Stimulated activated CD4-positive, alpha-beta T cell treated with anti-CD3 and anti-CD28 coated beads, Interleukin-1b, Interleukin-23, amount 100 ng/mL, for 4 hours (primary cell): ENCODE results near the gene FRG2C.
"Not testable (repeated sequence)": the region's sequence is repeated elsewhere in the genome, so short reads cannot be mapped to it uniquely, and the experiment has no call there.

Experiments used
- DNase-seq, 2 donors: peaks; one replicate each; pipeline ENCODE4 v3.0.0-alpha.2; 2020; ENCODE audit warnings: low read depth in 2 of 2

Gene FRG2C

GRCh38 chr3:75664028-75664427, at the start of gene FRG2C:
Gene FRG2C, plus strand, starts transcription at chr3:75664328. Its CDS starts 52 bp downstream, at chr3:75664380.
- not testable (repeated sequence) for DNase-seq

- not testable (repeated sequence) for DNase-seq
Measured at GRCh38 chr3:75618666-75619305, 45.3 kb upstream of the FRG2C start.

- DNase-seq = not testable (repeated sequence)
Measured at GRCh38 chr3:75619481-75620031, 44.6 kb upstream of the FRG2C start.

DNA sequence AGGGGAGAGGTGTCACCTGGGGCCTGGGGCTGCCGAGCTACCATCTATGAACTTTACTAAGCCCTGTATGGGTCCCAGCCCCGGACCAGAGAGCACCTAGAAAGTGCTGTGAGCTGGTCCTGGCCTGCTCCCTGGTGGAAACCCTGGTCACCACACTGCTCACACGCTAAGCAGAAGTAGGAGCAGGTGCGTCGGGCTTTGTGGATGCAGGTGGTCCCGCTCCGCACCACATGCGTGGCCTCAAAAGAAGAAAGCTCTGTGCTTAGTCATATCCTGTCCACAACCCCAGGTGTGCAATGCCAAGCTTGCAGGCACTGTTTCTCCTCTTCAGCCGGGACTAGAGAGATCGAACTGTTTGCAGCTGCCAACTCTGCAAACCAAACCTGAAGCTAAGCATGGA, 42.4 kb upstream of the FRG2C start:
- DNase-seq = not testable (repeated sequence)

DNA sequence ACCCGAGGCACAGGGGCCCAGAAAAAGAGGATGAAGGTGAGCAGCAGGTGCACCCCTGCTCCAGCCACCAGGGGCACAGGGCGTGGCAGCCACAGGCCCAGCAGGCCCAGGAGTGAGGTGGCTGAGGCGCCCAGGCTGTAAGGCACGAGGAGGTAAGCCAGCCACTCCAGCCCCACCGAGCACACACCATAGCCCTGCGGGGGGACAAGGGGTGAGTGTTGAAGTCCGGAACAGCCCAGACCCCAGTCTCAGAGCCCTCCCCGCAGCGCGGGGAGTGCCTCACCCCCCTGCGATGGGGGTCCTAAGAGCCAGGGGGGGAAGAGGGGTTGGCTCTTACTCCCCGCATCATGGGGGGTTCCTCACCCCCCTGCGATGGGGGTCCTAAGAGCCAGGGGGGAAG, 40.5 kb upstream of the FRG2C start:
- DNase-seq = not testable (repeated sequence)

DNA sequence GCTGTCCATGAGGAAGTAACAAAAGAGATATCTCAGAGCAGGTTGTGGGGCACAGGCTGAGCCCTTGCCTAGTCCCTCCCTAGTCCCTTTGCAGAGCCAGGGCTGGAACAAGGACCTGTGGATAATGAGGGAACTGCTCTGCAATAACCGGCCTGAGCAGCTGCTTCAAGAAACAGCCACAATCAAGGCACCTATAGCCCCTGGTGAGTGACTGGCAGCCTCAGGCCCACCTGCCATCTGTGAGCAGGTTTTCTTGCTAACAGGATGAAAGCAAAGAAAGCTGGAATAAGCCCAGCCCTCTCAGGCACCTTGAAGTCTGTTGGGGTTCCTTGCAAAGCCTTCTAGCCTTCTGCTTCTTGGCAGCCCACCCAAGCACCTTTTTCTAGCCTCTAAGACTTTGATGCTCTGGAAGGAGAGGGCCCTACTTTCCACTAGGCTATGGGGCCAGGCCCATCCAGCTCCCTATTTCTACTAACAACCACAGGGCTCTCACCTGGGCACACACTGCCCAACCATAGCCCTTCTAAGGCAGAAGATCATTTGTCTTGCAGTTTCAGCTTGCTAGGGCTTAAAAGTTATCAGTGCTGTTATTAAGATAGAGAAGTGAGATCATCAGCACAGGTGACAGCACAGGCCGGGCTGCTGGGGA, 33.1 kb upstream of the FRG2C start:
- DNase-seq = not testable (repeated sequence)

GRCh38 chr3:75631541-75631940, 32.6 kb upstream of the FRG2C start:
- DNase-seq = no peak

- DNase-seq = not testable (repeated sequence)
Measured at GRCh38 chr3:75638947-75639346, 25.2 kb upstream of the FRG2C start.

DNA sequence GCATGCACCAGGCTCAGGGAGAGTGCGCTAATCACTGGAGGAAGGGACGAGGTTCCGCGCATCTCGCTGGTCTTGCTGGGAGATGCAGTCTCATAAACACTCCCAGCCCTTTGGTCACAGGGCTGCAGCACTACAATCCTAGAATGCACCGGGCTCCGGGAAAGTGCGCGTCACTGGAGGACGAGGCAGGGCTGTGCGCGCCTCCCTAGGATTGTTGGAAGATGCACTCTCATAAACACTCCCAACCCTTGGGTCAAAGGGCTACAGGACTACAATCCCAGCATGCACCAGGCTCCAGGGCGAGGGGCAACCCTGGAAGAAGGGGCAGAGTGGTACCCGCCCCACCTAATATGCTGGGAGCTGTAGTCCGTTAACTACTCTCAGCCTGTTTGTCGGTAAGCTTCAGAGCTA, 23.0 kb upstream of the FRG2C start:
- DNase-seq = not testable (repeated sequence)

- DNase-seq = not testable (repeated sequence)
Measured at GRCh38 chr3:75643031-75643800, 20.9 kb upstream of the FRG2C start.

- DNase-seq = not testable (repeated sequence)
Measured at GRCh38 chr3:75645548-75645947, 18.6 kb upstream of the FRG2C start.

DNA sequence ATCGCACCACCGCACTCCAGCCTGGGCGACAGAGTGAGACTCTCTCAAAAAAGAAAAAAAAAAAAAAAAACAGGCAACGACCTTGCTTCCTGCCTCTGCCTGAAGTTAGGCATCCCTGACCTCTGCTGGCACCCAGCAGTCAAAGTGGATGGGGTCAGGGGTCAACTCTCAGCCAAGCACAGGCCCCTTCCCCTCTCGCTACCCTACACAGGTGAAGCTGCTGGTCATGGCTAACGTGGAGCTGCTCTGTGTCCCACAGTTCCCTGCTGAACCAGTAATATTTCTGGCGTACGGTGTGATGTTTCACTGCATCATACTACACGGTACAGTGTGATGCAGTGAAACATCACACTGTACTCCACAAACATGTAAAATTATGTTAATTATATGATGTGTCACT, 13.9 kb upstream of the FRG2C start:
- DNase-seq = no peak

- DNase-seq = not testable (repeated sequence)
Measured at GRCh38 chr3:75655101-75655904, 8.8 kb upstream of the FRG2C start.

DNA sequence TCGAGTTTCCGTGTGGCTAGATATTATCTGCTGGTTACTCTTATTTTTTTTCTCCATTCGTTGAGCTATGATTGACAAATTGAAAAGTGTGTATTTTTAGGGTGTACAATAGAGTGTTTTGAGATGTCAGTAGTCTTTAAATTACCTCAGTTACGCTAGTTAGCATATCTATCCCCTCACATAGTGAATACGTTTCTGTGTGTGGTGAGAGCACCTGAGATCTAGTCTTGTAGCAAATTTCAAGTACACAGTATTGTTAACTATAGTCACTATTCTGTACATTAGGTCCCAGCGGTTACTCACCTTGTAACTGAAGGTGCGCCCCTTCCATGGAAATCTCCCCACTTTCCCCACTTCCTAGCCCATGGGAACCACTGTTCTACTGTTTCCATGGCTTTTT, 8.2 kb upstream of the FRG2C start:
- DNase-seq = not testable (repeated sequence)

DNA sequence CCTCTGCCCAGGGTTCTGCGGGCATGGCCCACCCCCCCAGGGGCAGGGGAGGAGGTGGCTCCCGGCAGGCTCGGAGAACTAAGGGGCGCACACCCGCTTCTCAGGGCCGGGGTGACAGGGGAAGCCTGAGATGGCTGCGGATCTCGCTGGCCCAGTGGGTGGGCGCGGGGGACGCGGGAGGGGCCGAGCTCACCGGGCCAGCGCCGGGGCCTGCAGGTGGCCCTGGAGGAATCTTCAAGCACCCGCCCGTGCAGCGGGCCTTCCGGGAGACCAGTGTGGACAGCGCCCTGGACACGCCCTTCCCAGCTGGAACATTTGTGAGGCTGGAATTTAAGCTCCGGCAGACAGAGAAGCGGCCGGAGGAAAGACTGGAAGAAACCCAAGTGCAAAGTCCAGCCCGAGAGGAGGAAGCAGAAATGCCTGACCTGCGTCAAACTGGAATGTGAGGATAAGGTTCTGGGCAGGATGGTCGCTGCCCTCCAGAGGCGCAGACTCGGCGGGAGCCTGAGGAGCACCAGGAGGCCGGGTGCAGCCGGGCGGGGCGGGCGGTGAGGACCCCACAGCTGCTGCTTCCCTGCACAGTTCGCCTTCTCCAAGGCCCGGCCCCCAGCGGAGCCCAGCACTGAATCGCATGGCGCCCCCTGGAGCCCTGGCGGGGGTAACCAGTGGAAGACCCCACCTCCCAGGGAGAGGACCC, 5.6 kb upstream of the FRG2C start:
- DNase-seq = not testable (repeated sequence)

GRCh38 chr3:75659108-75659433, 5.1 kb upstream of the FRG2C start:
- not testable (repeated sequence) for DNase-seq

GRCh38 chr3:75665626-75666025, 1.5 kb downstream of the FRG2C start:
- not testable (repeated sequence) for DNase-seq

DNA sequence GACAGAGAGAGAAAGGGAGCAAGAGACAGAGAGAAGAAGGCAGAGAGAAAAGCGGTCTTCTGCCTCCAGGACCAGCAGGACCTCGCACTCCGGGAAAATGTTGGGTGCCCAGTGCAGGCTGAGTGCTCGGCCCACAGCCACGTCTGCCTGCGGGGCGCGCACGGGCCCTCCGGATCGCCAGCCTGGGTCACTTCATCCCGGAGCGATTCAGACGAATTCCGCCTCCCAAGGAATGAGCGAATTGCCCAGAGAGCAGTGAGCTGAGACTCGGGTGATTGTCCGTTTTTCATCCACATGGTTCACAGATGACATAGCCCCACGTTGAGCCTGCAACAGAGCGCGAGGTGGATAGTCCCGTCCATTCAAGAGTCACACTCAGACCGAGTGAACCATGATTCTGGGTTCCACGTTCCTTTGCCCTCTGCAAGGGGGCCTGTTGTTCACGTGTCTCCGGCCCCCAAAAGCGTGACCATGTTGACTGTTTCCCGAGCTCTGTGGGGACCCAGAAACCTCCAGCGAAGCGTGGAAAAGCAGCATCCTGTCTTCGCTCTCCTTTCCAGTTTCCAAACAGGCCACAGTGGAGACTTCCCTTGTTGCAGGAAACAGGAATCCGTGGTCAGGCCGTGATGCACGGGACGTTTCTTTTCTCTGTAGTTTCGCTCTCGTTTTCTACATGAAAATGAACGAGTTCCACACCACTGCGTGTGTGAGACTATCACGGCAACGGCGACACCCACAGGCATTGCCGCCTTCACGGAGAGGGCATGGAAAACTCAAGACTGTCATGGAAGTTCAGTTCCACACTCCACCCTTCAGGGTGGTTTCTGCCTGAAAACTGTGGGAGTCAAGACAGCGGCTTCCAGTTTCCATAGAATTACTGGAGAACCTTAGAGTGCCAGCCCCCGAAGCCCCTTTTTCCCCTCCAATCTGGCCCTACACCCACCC, 3.9 kb downstream of the FRG2C start:
- DNase-seq = not testable (repeated sequence)

GRCh38 chr3:75668759-75669347, 4.7 kb downstream of the FRG2C start:
- DNase-seq = peak; percentile 8 to 14
